Measurements from ENCODE around the gene KRT40. TPM values are rescaled to one million over a fixed set of nuclear protein-coding genes. Genes with fewer than 3 reads are reported as not detected.

KRT40 gene
- total and polyA plus RNA-seq, 2 of the 4 experiments (the other 2 are of a cell fraction) = not detected

DNA sequence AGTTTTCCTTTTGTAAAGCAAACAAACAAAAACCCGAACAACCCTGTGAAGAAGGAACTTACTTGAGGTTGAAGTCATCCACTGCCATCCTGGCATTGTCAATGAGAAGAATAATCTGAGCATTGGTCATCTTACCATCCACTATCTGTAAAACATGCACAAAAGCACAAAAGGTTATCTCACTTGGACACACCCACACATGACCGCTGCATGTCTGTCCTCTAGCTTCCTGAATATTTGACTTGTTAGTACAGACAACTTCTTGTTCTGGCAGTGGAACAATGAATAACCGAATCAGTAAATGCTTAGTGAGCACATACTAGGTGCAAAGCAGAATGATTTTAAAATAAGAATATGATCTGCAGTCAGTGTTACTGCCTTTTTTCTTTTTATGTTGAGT, 52.8 kb downstream of the KRT40 start:
- H3K4me3 ChIP-seq (ENCODE audit: insufficient read depth, low read depth, low read length) = no peak overlapping the region
- H3K9ac ChIP-seq (ENCODE audit: low read depth, low read length) = no peak overlapping the region
- H3K14ac ChIP-seq (replicated peaks; ENCODE audit: low read depth, low read length) = no peak overlapping the region
- H3K36me3 ChIP-seq (ENCODE audit: control insufficient read depth, insufficient read depth, low read length) = no peaks in the 10 kb centered on the region
- H2BK120ac ChIP-seq (ENCODE audit: low read depth, low read length) = no peak overlapping the region
- H3K4me2 ChIP-seq (ENCODE audit: low read depth, low read length) = no peak overlapping the region
- no peaks in the 10 kb centered on the region for H4K20me1 ChIP-seq (ENCODE audit: insufficient read depth, low read length)
- 100% methylated on average over 1 of the region's 3 CpGs; no CpG with 5 or more reads in 1 of the 2 experiments for WGBS, 2 experiments (ENCODE audit: extremely low coverage in 2 of 2, insufficient read length in 1 of 2)
- intact Hi-C loops (cut with micrococcal nuclease) (no loop called here), dilution Hi-C loops (cut with HindIII; ENCODE audit: low sequenced_read_pairs, unreplicated experiment) (no loop called here), in situ Hi-C loops (cut with MboI; ENCODE audit: low sequenced_read_pairs) (no loop called here)
- no peak overlapping the region for H3K18ac ChIP-seq (ENCODE audit: low read depth, low read length)
- H3K79me1 ChIP-seq (ENCODE audit: low read depth in 1 of 2, low read length in 2 of 2) = no peaks in the 10 kb centered on the region
- H3K4ac ChIP-seq (ENCODE audit: low read depth, low read length) = no peak overlapping the region
- no peak overlapping the region for H2AK5ac ChIP-seq (ENCODE audit: low read depth, low read length)
- H2AK9ac ChIP-seq (replicated peaks; ENCODE audit: low read depth, low read length, poor library complexity) = no peak overlapping the region
- POLR2A ChIA-PET (ENCODE audit: unreplicated experiment) = no interaction called here
- no peaks in the 10 kb centered on the region for H3K27me3 ChIP-seq (ENCODE audit: control insufficient read depth, insufficient read depth, low read length)
- TF ChIP-seq RCOR1 (IDR thresholded peaks at IDR 0.05; ENCODE audit: insufficient replicate concordance, low read length) = no peak
- no peak for TF ChIP-seq BHLHE40 (IDR thresholded peaks at IDR 0.05; ENCODE audit: low read depth, low read length)
- no peak for TF ChIP-seq RAD21 (IDR thresholded peaks at IDR 0.05; ENCODE audit: low read length)
- TF ChIP-seq MAFK (IDR thresholded peaks at IDR 0.05; ENCODE audit: low read depth, low read length) = no peak
- no peak for TF ChIP-seq MXI1 (IDR thresholded peaks at IDR 0.05; ENCODE audit: borderline replicate concordance, low read depth, low read length)
- TF ChIP-seq, protein P1, sequence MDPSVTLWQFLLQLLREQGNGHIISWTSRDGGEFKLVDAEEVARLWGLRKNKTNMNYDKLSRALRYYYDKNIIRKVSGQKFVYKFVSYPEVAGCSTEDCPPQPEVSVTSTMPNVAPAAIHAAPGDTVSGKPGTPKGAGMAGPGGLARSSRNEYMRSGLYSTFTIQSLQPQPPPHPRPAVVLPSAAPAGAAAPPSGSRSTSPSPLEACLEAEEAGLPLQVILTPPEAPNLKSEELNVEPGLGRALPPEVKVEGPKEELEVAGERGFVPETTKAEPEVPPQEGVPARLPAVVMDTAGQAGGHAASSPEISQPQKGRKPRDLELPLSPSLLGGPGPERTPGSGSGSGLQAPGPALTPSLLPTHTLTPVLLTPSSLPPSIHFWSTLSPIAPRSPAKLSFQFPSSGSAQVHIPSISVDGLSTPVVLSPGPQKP (IDR thresholded peaks at IDR 0.05; ENCODE audit: borderline replicate concordance, low read depth, low read length) = no peak
- no peak for TF ChIP-seq FOS (IDR thresholded peaks at IDR 0.05; ENCODE audit: low read depth, low read length)
- no peak for TF ChIP-seq MAZ (IDR thresholded peaks at IDR 0.05; ENCODE audit: borderline replicate concordance, low read depth, low read length)
- DNase-seq = no peak
- CTCF ChIA-PET = no interaction called here
- H2BK15ac ChIP-seq (ENCODE audit: low read depth, low read length) = no peak overlapping the region
- H3K27ac ChIP-seq (ENCODE audit: insufficient read depth, low read length) = no peak overlapping the region
- no peak overlapping the region for H2AFZ ChIP-seq (replicated peaks; ENCODE audit: low read length, poor library complexity)
- no peak overlapping the region for H4K5ac ChIP-seq (ENCODE audit: low read depth, low read length)
- H4K91ac ChIP-seq (ENCODE audit: insufficient read depth, low read depth, low read length) = no peak overlapping the region
- no peaks in the 10 kb centered on the region for H3K9me3 ChIP-seq (ENCODE audit: control insufficient read depth, insufficient read depth, low read length)
- H3K56ac ChIP-seq (ENCODE audit: extremely low read depth, insufficient read depth, low read length) = no peak overlapping the region
- ATAC-seq (ENCODE audit: low read depth) = no peak
- no TSS peak for BruUV-seq (replicated peaks)
- no peak overlapping the region for H2BK20ac ChIP-seq (ENCODE audit: low read depth, low read length)
- H4K8ac ChIP-seq (ENCODE audit: low read depth in 2 of 2, low read length in 2 of 2) = no peak overlapping the region
- no peaks in the 10 kb centered on the region for H3K9me1 ChIP-seq (ENCODE audit: insufficient read depth, low read length)
- H3K4me1 ChIP-seq (ENCODE audit: control insufficient read depth, insufficient read depth, low read length) = peaks cover 2% of the 10 kb centered on the region; the same call in 1 of the 2 replicates
- H2BK5ac ChIP-seq (ENCODE audit: low read depth, low read length, poor library complexity, severe bottlenecking) = no peak overlapping the region
- H3K23ac ChIP-seq (ENCODE audit: low read depth, low read length) = no peak overlapping the region

Small RNA genes within 50 kb of the gene (microRNA-seq; reads per million reads assigned to microRNA genes)
- gene KRTAP3-4P (ENCODE audit: insufficient read depth, insufficient read length) = not detected

Small RNA genes within 50 kb of the gene (small RNA-seq; reads per million reads assigned to genes)
- 0 reads per million in 5 experiments for gene KRTAP3-4P

Other genes starting within 250 kb of the KRT40 start
Only the 30 nearest of the 35 such genes appear.
- not detected in 2 replicates for gene KRT27, start 201.8 kb downstream of the KRT40 start, total RNA-seq (2012; rRNA removed)
- gene KRT27, start 201.8 kb downstream of the KRT40 start, polyA plus RNA-seq (2012; rRNA removed) = not detected in 2 replicates
- gene KRT28, start 184.4 kb downstream of the KRT40 start, total RNA-seq (2012; rRNA removed) = not detected in 2 replicates
- not detected in 2 replicates for gene KRT28, start 184.4 kb downstream of the KRT40 start, polyA plus RNA-seq (2012; rRNA removed)
- 0.18 and 1.1 TPM in 2 replicates for gene KRT10, start 161.7 kb downstream of the KRT40 start, total RNA-seq (2012; rRNA removed)
- 18.3 and 18.5 TPM in 2 replicates for gene KRT10, start 161.7 kb downstream of the KRT40 start, polyA plus RNA-seq (2012; rRNA removed)
- not detected in 2 replicates for gene KRT12, start 117.1 kb downstream of the KRT40 start, total RNA-seq (2012; rRNA removed)
- gene KRT12, start 117.1 kb downstream of the KRT40 start, polyA plus RNA-seq (2012; rRNA removed) = not detected in 2 replicates
- gene KRT20, start 99.1 kb downstream of the KRT40 start, total RNA-seq (2012; rRNA removed) = not detected in 2 replicates
- gene KRT20, start 99.1 kb downstream of the KRT40 start, polyA plus RNA-seq (2012; rRNA removed) = not detected in 2 replicates
- gene KRT23, start 46.7 kb downstream of the KRT40 start, total RNA-seq (2012; rRNA removed) = 0.28 and 0.36 TPM in 2 replicates
- 0.32 and 0.39 TPM in 2 replicates for gene KRT23, start 46.7 kb downstream of the KRT40 start, polyA plus RNA-seq (2012; rRNA removed)
- not detected in 2 replicates for gene KRT39, start 17.4 kb downstream of the KRT40 start, total RNA-seq (2012; rRNA removed)
- 0.15 TPM in 1 of 2 replicates, not detected in the other for gene KRT39, start 17.4 kb downstream of the KRT40 start, polyA plus RNA-seq (2012; rRNA removed)
- not detected in 2 replicates for gene KRTAP3-3, start 9.8 kb upstream of the KRT40 start, total RNA-seq (2012; rRNA removed)
- not detected in 2 replicates for gene KRTAP3-3, start 9.8 kb upstream of the KRT40 start, polyA plus RNA-seq (2012; rRNA removed)
- gene KRTAP3-2, start 15.6 kb upstream of the KRT40 start, total RNA-seq (2012; rRNA removed) = not detected in 2 replicates
- not detected in 2 replicates for gene KRTAP3-2, start 15.6 kb upstream of the KRT40 start, polyA plus RNA-seq (2012; rRNA removed)
- gene KRTAP3-1, start 24.8 kb upstream of the KRT40 start, total RNA-seq (2012; rRNA removed) = not detected in 2 replicates
- gene KRTAP3-1, start 24.8 kb upstream of the KRT40 start, polyA plus RNA-seq (2012; rRNA removed) = not detected in 2 replicates
- gene KRTAP1-5, start 42.9 kb upstream of the KRT40 start, total RNA-seq (2012; rRNA removed) = 33.1 and 34.8 TPM in 2 replicates
- 27.0 and 35.9 TPM in 2 replicates for gene KRTAP1-5, start 42.9 kb upstream of the KRT40 start, polyA plus RNA-seq (2012; rRNA removed)
- not detected in 2 replicates for gene KRTAP1-4, start 45.9 kb upstream of the KRT40 start, total RNA-seq (2012; rRNA removed)
- not detected in 2 replicates for gene KRTAP1-4, start 45.9 kb upstream of the KRT40 start, polyA plus RNA-seq (2012; rRNA removed)
- gene KRTAP1-3, start 50.5 kb upstream of the KRT40 start, total RNA-seq (2012; rRNA removed) = not detected in 2 replicates
- not detected in 2 replicates for gene KRTAP1-3, start 50.5 kb upstream of the KRT40 start, polyA plus RNA-seq (2012; rRNA removed)
- 0.83 and 0.90 TPM in 2 replicates for gene KRTAP1-1, start 57.1 kb upstream of the KRT40 start, total RNA-seq (2012; rRNA removed)
- gene KRTAP1-1, start 57.1 kb upstream of the KRT40 start, polyA plus RNA-seq (2012; rRNA removed) = 1.2 and 1.5 TPM in 2 replicates
- not detected in 2 replicates for gene KRTAP2-1, start 63.0 kb upstream of the KRT40 start, total RNA-seq (2012; rRNA removed)
- gene KRTAP2-1, start 63.0 kb upstream of the KRT40 start, polyA plus RNA-seq (2012; rRNA removed) = not detected in 2 replicates
- not detected in 2 replicates for gene KRTAP2-2, start 70.9 kb upstream of the KRT40 start, total RNA-seq (2012; rRNA removed)
- 0.17 TPM in 1 of 2 replicates, not detected in the other for gene KRTAP2-2, start 70.9 kb upstream of the KRT40 start, polyA plus RNA-seq (2012; rRNA removed)
- 1.4 TPM in 2 replicates for gene KRTAP2-3, start 75.8 kb upstream of the KRT40 start, total RNA-seq (2012; rRNA removed)
- gene KRTAP2-3, start 75.8 kb upstream of the KRT40 start, polyA plus RNA-seq (2012; rRNA removed) = 35.2 and 35.6 TPM in 2 replicates
- not detected in 2 replicates for gene KRTAP2-4, start 81.6 kb upstream of the KRT40 start, total RNA-seq (2012; rRNA removed)
- gene KRTAP2-4, start 81.6 kb upstream of the KRT40 start, polyA plus RNA-seq (2012; rRNA removed) = not detected in 2 replicates
- gene KRTAP4-7, start 99.8 kb upstream of the KRT40 start, total RNA-seq (2012; rRNA removed) = not detected in 2 replicates
- gene KRTAP4-7, start 99.8 kb upstream of the KRT40 start, polyA plus RNA-seq (2012; rRNA removed) = 0.11 TPM in 1 of 2 replicates, not detected in the other
- gene KRTAP4-8, start 113.8 kb upstream of the KRT40 start, total RNA-seq (2012; rRNA removed) = not detected in 2 replicates
- gene KRTAP4-8, start 113.8 kb upstream of the KRT40 start, polyA plus RNA-seq (2012; rRNA removed) = not detected in 2 replicates
- not detected in 2 replicates for gene KRTAP4-16, start 117.9 kb upstream of the KRT40 start, total RNA-seq (2012; rRNA removed)
- gene KRTAP4-16, start 117.9 kb upstream of the KRT40 start, polyA plus RNA-seq (2012; rRNA removed) = not detected in 2 replicates
- gene KRTAP4-9, start 121.1 kb upstream of the KRT40 start, total RNA-seq (2012; rRNA removed) = not detected in 2 replicates
- 0.24 TPM in 2 replicates for gene KRTAP4-9, start 121.1 kb upstream of the KRT40 start, polyA plus RNA-seq (2012; rRNA removed)
- gene KRTAP4-11, start 134.0 kb upstream of the KRT40 start, total RNA-seq (2012; rRNA removed) = not detected in 2 replicates
- gene KRTAP4-11, start 134.0 kb upstream of the KRT40 start, polyA plus RNA-seq (2012; rRNA removed) = not detected in 2 replicates
- 0.18 TPM in 1 of 2 replicates, not detected in the other for gene KRTAP4-12, start 139.9 kb upstream of the KRT40 start, total RNA-seq (2012; rRNA removed)
- 1.0 and 1.1 TPM in 2 replicates for gene KRTAP4-12, start 139.9 kb upstream of the KRT40 start, polyA plus RNA-seq (2012; rRNA removed)
- not detected in 2 replicates for gene KRTAP4-6, start 156.2 kb upstream of the KRT40 start, total RNA-seq (2012; rRNA removed)
- gene KRTAP4-6, start 156.2 kb upstream of the KRT40 start, polyA plus RNA-seq (2012; rRNA removed) = not detected in 2 replicates
- not detected in 2 replicates for gene KRTAP4-5, start 165.5 kb upstream of the KRT40 start, total RNA-seq (2012; rRNA removed)
- not detected in 2 replicates for gene KRTAP4-5, start 165.5 kb upstream of the KRT40 start, polyA plus RNA-seq (2012; rRNA removed)
- gene KRTAP4-4, start 176.4 kb upstream of the KRT40 start, total RNA-seq (2012; rRNA removed) = not detected in 2 replicates
- gene KRTAP4-4, start 176.4 kb upstream of the KRT40 start, polyA plus RNA-seq (2012; rRNA removed) = not detected in 2 replicates
- gene KRTAP4-3, start 183.9 kb upstream of the KRT40 start, total RNA-seq (2012; rRNA removed) = not detected in 2 replicates
- not detected in 2 replicates for gene KRTAP4-3, start 183.9 kb upstream of the KRT40 start, polyA plus RNA-seq (2012; rRNA removed)
- not detected in 2 replicates for gene KRTAP4-2, start 193.9 kb upstream of the KRT40 start, total RNA-seq (2012; rRNA removed)
- not detected in 2 replicates for gene KRTAP4-2, start 193.9 kb upstream of the KRT40 start, polyA plus RNA-seq (2012; rRNA removed)
- gene KRTAP4-1, start 200.6 kb upstream of the KRT40 start, total RNA-seq (2012; rRNA removed) = not detected in 2 replicates
- not detected in 2 replicates for gene KRTAP4-1, start 200.6 kb upstream of the KRT40 start, polyA plus RNA-seq (2012; rRNA removed)

Data from IMR-90 (cell line).